K562 (cell line): ENCODE measurements around the gene USH1G. TPM values are rescaled to one million over a fixed set of nuclear protein-coding genes. Genes with fewer than 3 reads are reported as not detected.

Source experiments
- ARID2 ChIP-seq: fragments of 450-650 bp; IDR thresholded peaks from 2 replicates; pipeline ENCODE4 v1.6.1; 2017; ENCODE audit warnings: antibody characterized with exemption, mild to moderate bottlenecking
- CREBBP ChIP-seq: IDR thresholded peaks from one replicate; pipeline ENCODE4 v1.6.1; 2012; ENCODE audit warnings: low read depth, mild to moderate bottlenecking, control low read depth, inconsistent platforms, low read length
- MCM7 ChIP-seq, 2 experiments: fragments of 450-650 bp; IDR thresholded peaks; 2 replicates each; pipeline ENCODE4 v1.6.1; 2016 to 2018
- NFXL1 ChIP-seq: fragments of 450-650 bp; formaldehyde crosslinking; IDR thresholded peaks from 2 replicates; pipeline ENCODE4 v1.4.0; 2021; ENCODE audit warnings: mild to moderate bottlenecking
- NR2C1 ChIP-seq, 2 experiments: fragments of 450-650 bp; IDR thresholded peaks; 2 replicates each; pipeline ENCODE4 v1.6.1; 2017; ENCODE audit warnings: mild to moderate bottlenecking in 2 of 2, antibody characterized with exemption in 1 of 2, inconsistent platforms in 1 of 2, missing compliant biosample characterization in 1 of 2, missing genetic modification characterization in 1 of 2
- POLR2AphosphoS5 ChIP-seq: IDR thresholded peaks from 2 replicates; pipeline ENCODE4 v1.6.1; 2011; ENCODE audit warnings: mild to moderate bottlenecking, low read depth, low read length, moderate library complexity; ENCODE audit not compliant: control insufficient read depth, insufficient read depth
- SRSF9 ChIP-seq: fragments of 200-400 bp; formaldehyde crosslinking; IDR thresholded peaks from 2 replicates; pipeline ENCODE4 v1.6.1; 2017; ENCODE audit warnings: low read depth, low read length, borderline replicate concordance
- YY1 ChIP-seq, 3 experiments: IDR thresholded peaks; 2 replicates each; pipeline ENCODE4 v1.6.1; 2011; ENCODE audit warnings: low read length in 2 of 3, mild to moderate bottlenecking in 2 of 3, moderate library complexity in 2 of 3, borderline replicate concordance in 1 of 3, control low read depth in 1 of 3, low read depth in 1 of 3; ENCODE audit not compliant: insufficient read depth in 3 of 3, insufficient replicate concordance in 2 of 3, control insufficient read depth in 1 of 3, insufficient read length in 1 of 3; ENCODE audit errors: extremely low read depth in 1 of 3
- ZKSCAN8 ChIP-seq: fragments of 200-800 bp; sonication (Bioruptor generic); IDR thresholded peaks from 2 replicates; pipeline ENCODE4 v1.6.1; 2016; ENCODE audit warnings: missing genetic modification characterization, missing compliant biosample characterization
- ZNF175 ChIP-seq: fragments of 200-800 bp; sonication (Bioruptor generic); IDR thresholded peaks from 2 replicates; pipeline ENCODE4 v1.6.1; 2016; ENCODE audit warnings: low read depth, mild to moderate bottlenecking, missing genetic modification characterization, missing compliant biosample characterization
- ZNF212 ChIP-seq: fragments of 450-650 bp; formaldehyde crosslinking; IDR thresholded peaks from 2 replicates; pipeline ENCODE4 v1.4.0; 2020; ENCODE audit warnings: mild to moderate bottlenecking
- ZNF77 ChIP-seq: fragments of 250-450 bp; sonication (Bioruptor Pico); IDR thresholded peaks from 2 replicates; pipeline ENCODE4 v1.5.0; 2020
- ZNF778 ChIP-seq: fragments of 450-650 bp; formaldehyde crosslinking; IDR thresholded peaks from 2 replicates; pipeline ENCODE4 v1.4.0; 2020; ENCODE audit warnings: mild to moderate bottlenecking, moderate library complexity
- polyA plus RNA-seq, 8 experiments: library from polyadenylated mRNA; depleted of rRNA in 4 of 8; stranded (reverse) in 5 of 8; unstranded in 3 of 8; fragments of >200 nt; fragmentation: Nextera tagmentation in 2 of 8; fragmentation: Illumina TruSeq in 1 of 8; extraction: Ambion mirVana in 2 of 8; extraction: Trizol in 1 of 8; gene quantifications; 2 replicates each; pipeline versions ENCODE4 v1.2.1 to v1.2.3, GENCODE V29; 2011 to 2014; ENCODE audit warnings: inconsistent platforms in 1 of 8, missing spikeins in 1 of 8
- total RNA-seq, 7 experiments: library from RNA; depleted of rRNA in 6 of 7; stranded (reverse); fragments of >200 nt in 6 of 7; fragmentation: Illumina TruSeq in 2 of 7; extraction: Trizol in 2 of 7; gene quantifications; 2 replicates each; pipeline versions ENCODE4 v1.2.1 to v1.2.3, GENCODE V29; 2011 to 2021; ENCODE audit warnings: low replicate concordance in 1 of 7
- TF ChIP-seq, protein P1 (sequence below): fragments of 450-650 bp; formaldehyde crosslinking; IDR thresholded peaks from 2 replicates; pipeline ENCODE4 v1.4.0; 2020; ENCODE audit warnings: mild to moderate bottlenecking, moderate library complexity
- TF ChIP-seq, protein P2 (sequence below): sonication (generic); formaldehyde crosslinking; IDR thresholded peaks from 2 replicates; pipeline ENCODE4 v1.8.1; 2023; ENCODE audit warnings: mild to moderate bottlenecking, missing genetic modification reagents
- TF ChIP-seq, protein P3 (sequence below), 3 experiments: fragments of 200-800 bp in 1 of 3; fragments of 250-450 bp in 1 of 3; fragments of 450-650 bp in 1 of 3; sonication (Bioruptor Pico) in 1 of 3; sonication (Bioruptor generic) in 1 of 3; formaldehyde crosslinking in 1 of 3; IDR thresholded peaks; 2 replicates each; pipeline versions ENCODE4 v1.6.1 to v1.8.0; 2016 to 2022; ENCODE audit warnings: mild to moderate bottlenecking in 2 of 3, missing genetic modification characterization in 2 of 3, missing compliant biosample characterization in 1 of 3, moderate library complexity in 1 of 3
- TF ChIP-seq, protein P4 (sequence below): sonication (generic); formaldehyde crosslinking; IDR thresholded peaks from 2 replicates; pipeline ENCODE4 v1.8.1; 2023; ENCODE audit warnings: mild to moderate bottlenecking, missing genetic modification reagents, moderate library complexity

The USH1G gene
- total and polyA plus RNA-seq, 9 of the 15 experiments (the other 6 are each of a cell fraction or from before 2014, with no cell fraction given): 0.22 to 1.00 (median 0.64) TPM; not detected in 2

DNA sequence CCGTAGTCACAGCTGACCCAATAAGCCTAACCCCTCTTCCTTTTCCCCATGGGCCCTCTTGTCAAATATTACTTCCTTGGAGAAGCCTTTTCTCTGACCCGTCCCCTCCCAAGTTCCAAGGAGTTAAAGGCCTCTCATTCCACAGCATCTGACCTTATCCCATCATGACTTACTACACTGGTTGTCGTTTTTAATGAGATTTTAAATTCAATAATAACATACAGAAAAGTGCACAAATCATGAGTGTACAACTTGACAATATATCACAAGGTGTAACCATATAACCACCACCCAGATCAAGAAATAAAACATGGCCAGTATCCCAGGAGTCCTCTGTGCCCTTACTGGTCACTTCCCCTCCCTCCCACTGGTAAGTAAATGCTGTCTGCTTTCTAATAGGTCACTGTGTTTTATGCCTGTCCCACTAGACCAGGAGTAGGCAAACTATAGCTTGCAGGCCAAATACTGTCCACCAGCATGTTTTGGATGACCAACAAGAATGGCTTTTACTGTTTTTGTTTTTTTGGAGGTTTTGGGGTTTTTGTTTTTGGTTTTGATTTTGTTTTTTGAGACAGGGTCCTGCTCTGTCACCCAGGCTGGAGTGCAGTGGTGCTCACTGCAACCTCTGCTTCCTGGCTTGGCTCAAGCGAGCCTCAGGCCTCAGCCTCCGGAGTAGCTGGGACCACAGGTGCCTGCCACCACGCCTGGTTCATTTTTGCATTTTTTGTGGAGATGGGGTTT, 49.0 kb downstream of the USH1G start (continued):
- TF ChIP-seq, protein P1, sequence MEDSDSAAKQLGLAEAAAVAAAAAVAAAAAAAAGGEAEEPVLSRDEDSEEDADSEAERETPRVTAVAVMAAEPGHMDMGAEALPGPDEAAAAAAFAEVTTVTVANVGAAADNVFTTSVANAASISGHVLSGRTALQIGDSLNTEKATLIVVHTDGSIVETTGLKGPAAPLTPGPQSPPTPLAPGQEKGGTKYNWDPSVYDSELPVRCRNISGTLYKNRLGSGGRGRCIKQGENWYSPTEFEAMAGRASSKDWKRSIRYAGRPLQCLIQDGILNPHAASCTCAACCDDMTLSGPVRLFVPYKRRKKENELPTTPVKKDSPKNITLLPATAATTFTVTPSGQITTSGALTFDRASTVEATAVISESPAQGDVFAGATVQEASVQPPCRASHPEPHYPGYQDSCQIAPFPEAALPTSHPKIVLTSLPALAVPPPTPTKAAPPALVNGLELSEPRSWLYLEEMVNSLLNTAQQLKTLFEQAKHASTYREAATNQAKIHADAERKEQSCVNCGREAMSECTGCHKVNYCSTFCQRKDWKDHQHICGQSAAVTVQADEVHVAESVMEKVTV: 0 out of 2 replicates have a peak, but pooled peaks have one; percentile 1
- TF ChIP-seq ZNF212 (CRISPR knock-in tag) (no peak), SRSF9 (no peak), NR2C1 (IDR thresholded peaks at IDR 0.05) (peak; percentile 22; the same call in 1 of the 2 replicates), NR2C1 (tag; IDR thresholded peaks at IDR 0.05) (0 out of 2 replicates have a peak, but pooled peaks have one; percentile 13), ZNF778 (CRISPR knock-in tag) (no peak), NFXL1 (no peak), POLR2AphosphoS5 (0 out of 2 replicates have a peak, but pooled peaks have one; percentile 25), CREBBP (no peak), ZKSCAN8 (CRISPR knock-in tag) (no peak; the same call in 1 of the 2 replicates), ZNF175 (peak; percentile 82), ZNF77 (CRISPR knock-in tag) (no peak), YY1 (IDR thresholded peaks at IDR 0.05; ENCODE audit: borderline replicate concordance in 1 of 3, control insufficient read depth in 1 of 3, extremely low read depth in 1 of 3, insufficient read depth in 3 of 3, insufficient read length in 1 of 3, insufficient replicate concordance in 2 of 3, low read depth in 1 of 3, low read length in 2 of 3) (peak in 1 of 3 experiments; percentile 76), ARID2 (no peak), MCM7 (IDR thresholded peaks at IDR 0.05) (no peak)
- TF ChIP-seq, protein P2, sequence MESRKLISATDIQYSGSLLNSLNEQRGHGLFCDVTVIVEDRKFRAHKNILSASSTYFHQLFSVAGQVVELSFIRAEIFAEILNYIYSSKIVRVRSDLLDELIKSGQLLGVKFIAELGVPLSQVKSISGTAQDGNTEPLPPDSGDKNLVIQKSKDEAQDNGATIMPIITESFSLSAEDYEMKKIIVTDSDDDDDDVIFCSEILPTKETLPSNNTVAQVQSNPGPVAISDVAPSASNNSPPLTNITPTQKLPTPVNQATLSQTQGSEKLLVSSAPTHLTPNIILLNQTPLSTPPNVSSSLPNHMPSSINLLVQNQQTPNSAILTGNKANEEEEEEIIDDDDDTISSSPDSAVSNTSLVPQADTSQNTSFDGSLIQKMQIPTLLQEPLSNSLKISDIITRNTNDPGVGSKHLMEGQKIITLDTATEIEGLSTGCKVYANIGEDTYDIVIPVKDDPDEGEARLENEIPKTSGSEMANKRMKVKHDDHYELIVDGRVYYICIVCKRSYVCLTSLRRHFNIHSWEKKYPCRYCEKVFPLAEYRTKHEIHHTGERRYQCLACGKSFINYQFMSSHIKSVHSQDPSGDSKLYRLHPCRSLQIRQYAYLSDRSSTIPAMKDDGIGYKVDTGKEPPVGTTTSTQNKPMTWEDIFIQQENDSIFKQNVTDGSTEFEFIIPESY (CRISPR knock-in tag): no peak
- TF ChIP-seq, protein P3, sequence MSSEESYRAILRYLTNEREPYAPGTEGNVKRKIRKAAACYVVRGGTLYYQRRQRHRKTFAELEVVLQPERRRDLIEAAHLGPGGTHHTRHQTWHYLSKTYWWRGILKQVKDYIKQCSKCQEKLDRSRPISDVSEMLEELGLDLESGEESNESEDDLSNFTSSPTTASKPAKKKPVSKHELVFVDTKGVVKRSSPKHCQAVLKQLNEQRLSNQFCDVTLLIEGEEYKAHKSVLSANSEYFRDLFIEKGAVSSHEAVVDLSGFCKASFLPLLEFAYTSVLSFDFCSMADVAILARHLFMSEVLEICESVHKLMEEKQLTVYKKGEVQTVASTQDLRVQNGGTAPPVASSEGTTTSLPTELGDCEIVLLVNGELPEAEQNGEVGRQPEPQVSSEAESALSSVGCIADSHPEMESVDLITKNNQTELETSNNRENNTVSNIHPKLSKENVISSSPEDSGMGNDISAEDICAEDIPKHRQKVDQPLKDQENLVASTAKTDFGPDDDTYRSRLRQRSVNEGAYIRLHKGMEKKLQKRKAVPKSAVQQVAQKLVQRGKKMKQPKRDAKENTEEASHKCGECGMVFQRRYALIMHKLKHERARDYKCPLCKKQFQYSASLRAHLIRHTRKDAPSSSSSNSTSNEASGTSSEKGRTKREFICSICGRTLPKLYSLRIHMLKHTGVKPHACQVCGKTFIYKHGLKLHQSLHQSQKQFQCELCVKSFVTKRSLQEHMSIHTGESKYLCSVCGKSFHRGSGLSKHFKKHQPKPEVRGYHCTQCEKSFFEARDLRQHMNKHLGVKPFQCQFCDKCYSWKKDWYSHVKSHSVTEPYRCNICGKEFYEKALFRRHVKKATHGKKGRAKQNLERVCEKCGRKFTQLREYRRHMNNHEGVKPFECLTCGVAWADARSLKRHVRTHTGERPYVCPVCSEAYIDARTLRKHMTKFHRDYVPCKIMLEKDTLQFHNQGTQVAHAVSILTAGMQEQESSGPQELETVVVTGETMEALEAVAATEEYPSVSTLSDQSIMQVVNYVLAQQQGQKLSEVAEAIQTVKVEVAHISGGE (CRISPR knock-in tag; IDR thresholded peaks at IDR 0.05): peak in 1 of 3 experiments; percentile 35; a peak in 1 of 6 replicates
- TF ChIP-seq, protein P4, sequence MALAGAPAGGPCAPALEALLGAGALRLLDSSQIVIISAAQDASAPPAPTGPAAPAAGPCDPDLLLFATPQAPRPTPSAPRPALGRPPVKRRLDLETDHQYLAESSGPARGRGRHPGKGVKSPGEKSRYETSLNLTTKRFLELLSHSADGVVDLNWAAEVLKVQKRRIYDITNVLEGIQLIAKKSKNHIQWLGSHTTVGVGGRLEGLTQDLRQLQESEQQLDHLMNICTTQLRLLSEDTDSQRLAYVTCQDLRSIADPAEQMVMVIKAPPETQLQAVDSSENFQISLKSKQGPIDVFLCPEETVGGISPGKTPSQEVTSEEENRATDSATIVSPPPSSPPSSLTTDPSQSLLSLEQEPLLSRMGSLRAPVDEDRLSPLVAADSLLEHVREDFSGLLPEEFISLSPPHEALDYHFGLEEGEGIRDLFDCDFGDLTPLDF: no peak
